HepG2 (cell line): Measurements from ENCODE around the gene EPX. TPM values are rescaled to one million over a fixed set of nuclear protein-coding genes. Genes with fewer than 3 reads are reported as not detected.

ENCODE experiments used
- ATAC-seq: fragments of 200-7000 bp; cut with Tn5 transposase; 3 replicates; pipeline ENCODE4 v1.9.1; 2020; ENCODE audit warnings: mild to moderate bottlenecking, moderate library complexity
- BruUV-seq: library from RNA; stranded (reverse); fragments of 400-500 nt; replicated peaks from 2 replicates; lab custom pipeline; 2021; lab: Mats Ljungman, UMichigan
- CTCF ChIA-PET: fragments of 300-600 bp; formaldehyde crosslinking; extraction: SDS; loops from one replicate; lab custom pipeline; 2021; ENCODE audit warnings: low total read pairs, inconsistent platforms, low intra/inter-chr PET ratio; lab: Yijun Ruan, JAX
- POLR2A ChIA-PET: fragments of 350-600 bp; sonication (Branson Sonifier 250); formaldehyde crosslinking; loops from one replicate; lab custom pipeline; 2020; ENCODE audit warnings: antibody characterized with exemption, inconsistent platforms; lab: Yijun Ruan, JAX
- DNase-seq: peaks from one replicate; pipeline ENCODE4 v3.0.0-alpha.2; 2015; ENCODE audit warnings: low spot score
- FAIRE-seq: peaks from 3 replicates; lab custom pipeline; 2011; peaks lifted over from hg19 to GRCh38; lab: Jason Lieb, UNC
- H2AFZ ChIP-seq: one replicate; pipeline ENCODE4 v1.6.1; 2011; ENCODE audit warnings: low read length, inconsistent platforms
- H3K27ac ChIP-seq: fragments of 300-600 bp; 3 replicates; pipeline ENCODE4 v1.8.0; 2011; ENCODE audit warnings: mixed run types, mild to moderate bottlenecking, mixed read lengths, low read length, inconsistent platforms; ENCODE audit not compliant: insufficient read depth; ENCODE audit errors: extremely low read length
- H3K27me3 ChIP-seq, 2 experiments: fragments of 200-600 bp in 1 of 2; 2 replicates in 1 of 2; 3 replicates in 1 of 2; pipeline versions ENCODE4 v1.6.0 to v1.8.0; 2011; ENCODE audit warnings: low read length in 2 of 2, mild to moderate bottlenecking in 2 of 2, moderate library complexity in 2 of 2, inconsistent platforms in 1 of 2; ENCODE audit not compliant: insufficient read depth in 2 of 2, control insufficient read depth in 1 of 2
- H3K36me3 ChIP-seq, 2 experiments: fragments of 200-600 bp in 1 of 2; replicated peaks in 1 of 2; 2 replicates in 1 of 2; 3 replicates in 1 of 2; pipeline versions ENCODE4 v1.5.1 to v1.8.0; 2011; ENCODE audit warnings: low read length in 2 of 2, inconsistent platforms in 1 of 2; ENCODE audit not compliant: insufficient read depth in 2 of 2, control insufficient read depth in 1 of 2
- H3K4me1 ChIP-seq: 2 replicates; pipeline ENCODE4 v1.5.1; 2012; ENCODE audit warnings: low read length, inconsistent platforms; ENCODE audit not compliant: insufficient read depth
- H3K4me2 ChIP-seq: 2 replicates; pipeline ENCODE4 v1.6.0; 2011; ENCODE audit warnings: low read depth, low read length, inconsistent platforms
- H3K4me3 ChIP-seq, 3 experiments: fragments of 200-600 bp in 1 of 3; sonication (generic), shearing (Covaris generic) in 1 of 3; replicated peaks in 1 of 3; 2 replicates each; pipeline ENCODE4 v1.5.1; 2011 to 2016; ENCODE audit warnings: low read length in 3 of 3, inconsistent platforms in 2 of 3, low read depth in 2 of 3, mild to moderate bottlenecking in 2 of 3, control low read depth in 1 of 3, mixed read lengths in 1 of 3; ENCODE audit not compliant: insufficient read depth in 1 of 3
- H3K79me2 ChIP-seq: one replicate; pipeline ENCODE4 v1.6.1; 2011; ENCODE audit warnings: low read length, inconsistent platforms; ENCODE audit not compliant: insufficient read depth
- H3K9ac ChIP-seq: 2 replicates; pipeline ENCODE4 v1.6.0; 2011; ENCODE audit warnings: mild to moderate bottlenecking, low read depth, low read length, inconsistent platforms; ENCODE audit not compliant: insufficient read depth
- H3K9me3 ChIP-seq: 2 replicates; pipeline ENCODE4 v1.5.1; 2012; ENCODE audit warnings: mild to moderate bottlenecking, low read length
- H4K20me1 ChIP-seq: 2 replicates; pipeline ENCODE4 v1.6.0; 2011; ENCODE audit warnings: inconsistent platforms, mild to moderate bottlenecking, low read length, moderate library complexity; ENCODE audit not compliant: insufficient read depth
- E2F5 ChIP-seq: sonication (generic); formaldehyde crosslinking; conservative IDR thresholded peaks from 2 replicates; pipeline ENCODE4 v1.4.0; 2020; ENCODE audit warnings: missing genetic modification reagents
- KDM5A ChIP-seq: fragments of 200-600 bp; sonication (generic); IDR thresholded peaks from 2 replicates; pipeline ENCODE4 v1.7.0; 2018; ENCODE audit warnings: antibody characterized with exemption, mild to moderate bottlenecking, low read length, borderline replicate concordance
- SPEN ChIP-seq: sonication (generic); formaldehyde crosslinking; IDR thresholded peaks from 2 replicates; pipeline ENCODE4 v1.5.1; 2020; ENCODE audit warnings: low read depth, mild to moderate bottlenecking, missing genetic modification reagents
- ZFP36L1 ChIP-seq: sonication (generic); formaldehyde crosslinking; IDR thresholded peaks from 2 replicates; pipeline ENCODE4 v1.8.0; 2022; ENCODE audit warnings: mild to moderate bottlenecking, missing genetic modification reagents, moderate library complexity
- ZNF547 ChIP-seq: sonication (generic); formaldehyde crosslinking; IDR thresholded peaks from 2 replicates; pipeline ENCODE4 v1.5.1; 2020; ENCODE audit warnings: mild to moderate bottlenecking, missing genetic modification reagents
- ZNF720 ChIP-seq: sonication (generic); formaldehyde crosslinking; IDR thresholded peaks from 2 replicates; pipeline ENCODE4 v1.4.0; 2020; ENCODE audit warnings: missing genetic modification reagents
- ZNF850 ChIP-seq: sonication (generic); formaldehyde crosslinking; conservative IDR thresholded peaks from 2 replicates; pipeline ENCODE4 v1.9.0; 2021; ENCODE audit warnings: mild to moderate bottlenecking, missing genetic modification reagents
- WGBS: methylation state at CpG from one replicate; pipeline ENCODE4 v1.1.6; 2017; ENCODE audit warnings: low lambda C conversion rate; 5-methylcytosine and 5-hydroxymethylcytosine counted together
- in situ Hi-C: cut with HindIII; loops from 2 replicates; pipeline ENCODE4 v1.10.0; 2017; ENCODE audit warnings: low pct_unique_long_range_greater_than_20kb; ENCODE audit not compliant: extremely low pct_ligation_motif_present
- intact Hi-C: fragments of 100-400 bp; cut with micrococcal nuclease; formaldehyde crosslinking; loops from one replicate; pipeline ENCODE4 v1.10.0; 2022; ENCODE audit not compliant: unreplicated experiment
- polyA plus RNA-seq, 8 experiments: library from polyadenylated mRNA; depleted of rRNA in 3 of 8; stranded (reverse) in 7 of 8; unstranded in 1 of 8; fragments of >200 nt; fragmentation: Illumina TruSeq in 4 of 8; extraction: Trizol in 4 of 8; gene quantifications; 2 replicates each; pipeline versions ENCODE4 v1.2.1 to v1.2.3, GENCODE V29; 2011 to 2016; ENCODE audit warnings: low read depth in 4 of 8, missing spikeins in 1 of 8, mixed read lengths in 1 of 8; ENCODE audit not compliant: insufficient read depth in 1 of 8
- total RNA-seq, 5 experiments: library from RNA; depleted of rRNA; stranded (reverse); fragments of >200 nt; fragmentation: Illumina TruSeq; extraction: Trizol; gene quantifications; 2 replicates each; pipeline ENCODE4 v1.2.3, GENCODE V29; 2016; ENCODE audit warnings: low read depth in 1 of 5

The EPX gene
- total and polyA plus RNA-seq, 2 of the 13 experiments (the other 11 are each of a cell fraction or from before 2014, with no cell fraction given): not detected

DNA sequence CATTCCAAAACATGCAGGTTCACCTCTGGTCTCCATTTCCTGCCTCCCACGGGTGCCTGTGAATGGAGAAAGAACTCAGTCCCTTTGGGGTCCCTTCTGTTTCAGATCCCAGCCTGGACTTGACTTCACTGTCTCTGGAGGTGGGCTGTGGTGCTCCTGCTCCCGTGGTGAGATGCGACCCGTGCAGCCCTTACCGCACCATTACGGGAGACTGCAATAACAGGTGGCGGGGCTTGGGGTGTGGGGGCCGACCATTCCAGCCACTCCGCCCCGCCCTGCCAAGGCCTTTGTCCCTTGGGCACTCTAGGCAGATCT, 56.4 kb downstream of the EPX start:
- H3K9me3 ChIP-seq: no peaks in the 10 kb centered on the region
- peaks cover 58% of the 10 kb centered on the region for H3K4me1 ChIP-seq
- CTCF ChIA-PET: no interaction called here
- DNase-seq (no peak), ATAC-seq (no peak), FAIRE-seq (no peak)
- POLR2A ChIA-PET: no interaction called here
- no peaks in the 10 kb centered on the region for H3K79me2 ChIP-seq
- no peak overlapping the region for H3K27ac ChIP-seq
- BruUV-seq: no TSS peak
- no peaks in the 10 kb centered on the region for H4K20me1 ChIP-seq
- no peak overlapping the region for H3K9ac ChIP-seq
- in situ Hi-C loops (no loop called here), intact Hi-C loops (no loop called here)
- H3K36me3 ChIP-seq: no peaks in the 10 kb centered on the region
- H3K27me3 ChIP-seq: peaks cover 19 to 83% of the 10 kb centered on the region in 2 experiments
- no peak overlapping the region for H3K4me2 ChIP-seq
- H2AFZ ChIP-seq: no peak overlapping the region
- WGBS: 51% methylated on average over 8 of the region's 10 CpGs
- TF ChIP-seq ZNF547: no peak
- no peak for TF ChIP-seq E2F5 (CRISPR knock-in tag)
- TF ChIP-seq ZNF850 (CRISPR knock-in tag): no peak
- no peak for TF ChIP-seq ZFP36L1 (CRISPR knock-in tag)
- no peak for TF ChIP-seq ZNF720 (CRISPR knock-in tag)
- TF ChIP-seq KDM5A: no peak
- TF ChIP-seq SPEN (CRISPR knock-in tag): no peak
- H3K4me3 ChIP-seq: no peak overlapping the region
